ENCODE results near the gene LMNTD1.

DNA sequence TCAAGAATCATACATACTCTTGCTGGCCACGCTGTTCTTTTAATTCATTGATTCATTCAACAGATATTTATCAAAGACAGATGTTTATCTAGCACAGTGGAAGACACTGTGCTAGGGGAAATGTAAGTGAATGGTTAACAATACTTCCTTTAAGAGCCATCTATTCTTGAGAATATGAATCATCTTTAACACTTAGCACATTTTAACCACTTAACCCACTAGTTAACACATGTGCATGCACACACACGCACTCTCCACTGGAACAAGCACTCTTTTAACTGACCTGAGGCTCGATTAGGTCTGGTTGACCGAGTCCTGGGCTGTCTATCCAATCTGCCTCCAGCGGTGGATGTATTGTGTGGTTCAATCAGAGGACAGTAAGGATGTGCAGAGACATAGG, 34.6 kb downstream of the LMNTD1 start:
- TF ChIP-seq, protein P1, sequence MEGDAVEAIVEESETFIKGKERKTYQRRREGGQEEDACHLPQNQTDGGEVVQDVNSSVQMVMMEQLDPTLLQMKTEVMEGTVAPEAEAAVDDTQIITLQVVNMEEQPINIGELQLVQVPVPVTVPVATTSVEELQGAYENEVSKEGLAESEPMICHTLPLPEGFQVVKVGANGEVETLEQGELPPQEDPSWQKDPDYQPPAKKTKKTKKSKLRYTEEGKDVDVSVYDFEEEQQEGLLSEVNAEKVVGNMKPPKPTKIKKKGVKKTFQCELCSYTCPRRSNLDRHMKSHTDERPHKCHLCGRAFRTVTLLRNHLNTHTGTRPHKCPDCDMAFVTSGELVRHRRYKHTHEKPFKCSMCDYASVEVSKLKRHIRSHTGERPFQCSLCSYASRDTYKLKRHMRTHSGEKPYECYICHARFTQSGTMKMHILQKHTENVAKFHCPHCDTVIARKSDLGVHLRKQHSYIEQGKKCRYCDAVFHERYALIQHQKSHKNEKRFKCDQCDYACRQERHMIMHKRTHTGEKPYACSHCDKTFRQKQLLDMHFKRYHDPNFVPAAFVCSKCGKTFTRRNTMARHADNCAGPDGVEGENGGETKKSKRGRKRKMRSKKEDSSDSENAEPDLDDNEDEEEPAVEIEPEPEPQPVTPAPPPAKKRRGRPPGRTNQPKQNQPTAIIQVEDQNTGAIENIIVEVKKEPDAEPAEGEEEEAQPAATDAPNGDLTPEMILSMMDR (IDR thresholded peaks at IDR 0.05), result no peak
- no peak for TF ChIP-seq POLR2A (IDR thresholded peaks at IDR 0.05)

All from upper lobe of left lung (tissue), 4 donors.